OCI-LY7 (cell line): Measurements from ENCODE around the gene ARHGAP31. TPM values are rescaled to one million over a fixed set of nuclear protein-coding genes. Genes with fewer than 3 reads are reported as not detected.

Experiments
- BruUV-seq: library from RNA; stranded (reverse); fragments of 400-500 nt; replicated peaks from 2 replicates; lab custom pipeline; 2021; lab: Mats Ljungman, UMichigan
- CTCF ChIA-PET: fragments of 300-600 bp; sonication (Branson Sonifier 250); formaldehyde crosslinking; loops from one replicate; lab custom pipeline; 2022; ENCODE audit warnings: antibody characterized with exemption; ENCODE audit not compliant: unreplicated experiment; lab: Charles Lee
- POLR2A ChIA-PET: fragments of 300-600 bp; sonication (Branson Sonifier 250); formaldehyde crosslinking; loops from one replicate; lab custom pipeline; 2022; ENCODE audit warnings: antibody characterized with exemption; lab: Charles Lee
- DNase-seq: peaks from one replicate; pipeline ENCODE4 v3.0.0-alpha.2; 2015; ENCODE audit warnings: low spot score
- H2AFZ ChIP-seq: fragments of 200-600 bp; sonication (generic), shearing (Covaris generic); 2 replicates; pipeline ENCODE4 v1.6.1; 2014; ENCODE audit warnings: mild to moderate bottlenecking, antibody characterized with exemption, low read length, moderate library complexity
- H3K27ac ChIP-seq: fragments of 200-600 bp; sonication (generic); 2 replicates; pipeline ENCODE4 v1.5.1; 2014; ENCODE audit warnings: mixed run types, low read depth, mild to moderate bottlenecking, moderate library complexity, low read length, inconsistent platforms; ENCODE audit not compliant: poor library complexity, severe bottlenecking
- H3K36me3 ChIP-seq: fragments of 200-600 bp; sonication (generic); 2 replicates; pipeline ENCODE4 v1.6.1; 2014; ENCODE audit warnings: mild to moderate bottlenecking, antibody characterized with exemption, low read length, moderate library complexity, mixed read lengths; ENCODE audit not compliant: insufficient read depth
- H3K4me1 ChIP-seq: fragments of 200-600 bp; sonication (generic); 2 replicates; pipeline ENCODE4 v1.5.1; 2014; ENCODE audit warnings: mild to moderate bottlenecking, low read length; ENCODE audit not compliant: insufficient read depth, poor library complexity, severe bottlenecking
- H3K4me2 ChIP-seq: fragments of 200-600 bp; sonication (generic); 2 replicates; pipeline ENCODE4 v1.6.1; 2014; ENCODE audit warnings: mild to moderate bottlenecking, low read length
- H3K4me3 ChIP-seq: fragments of 200-600 bp; sonication (generic); 2 replicates; pipeline ENCODE4 v1.5.1; 2014; ENCODE audit warnings: mild to moderate bottlenecking, low read depth, low read length; ENCODE audit not compliant: poor library complexity, severe bottlenecking
- H3K79me2 ChIP-seq: fragments of 200-600 bp; sonication (generic); 2 replicates; pipeline ENCODE4 v1.6.1; 2016; ENCODE audit warnings: low read depth, mild to moderate bottlenecking, low read length, moderate library complexity, mixed read lengths; ENCODE audit not compliant: insufficient read depth
- H3K9me2 ChIP-seq: fragments of 200-600 bp; sonication (generic); 2 replicates; pipeline ENCODE4 v1.6.1; 2016; ENCODE audit warnings: mild to moderate bottlenecking, low read length, mixed read lengths; ENCODE audit not compliant: insufficient read depth
- H3K9me3 ChIP-seq: fragments of 200-600 bp; sonication (generic); 2 replicates; pipeline ENCODE4 v1.6.1; 2014; ENCODE audit warnings: mild to moderate bottlenecking, mixed run types, low read length, mixed read lengths
- H4K20me1 ChIP-seq: fragments of 200-600 bp; sonication (generic); 2 replicates; pipeline ENCODE4 v1.6.1; 2014; ENCODE audit warnings: mild to moderate bottlenecking, antibody characterized with exemption, low read length, moderate library complexity, mixed read lengths; ENCODE audit not compliant: insufficient read depth
- EZH2phosphoT487 ChIP-seq: fragments of 200-600 bp; sonication (generic); IDR thresholded peaks from 2 replicates; pipeline ENCODE4 v1.6.1; 2018; ENCODE audit warnings: low read depth, borderline replicate concordance, mild to moderate bottlenecking, mixed run types, antibody characterized with exemption, low read length, moderate library complexity, mixed read lengths
- intact Hi-C: fragments of 100-400 bp; cut with micrococcal nuclease; formaldehyde crosslinking; loops from one replicate; pipeline ENCODE4 v1.10.0; 2022; ENCODE audit not compliant: unreplicated experiment
- total RNA-seq, 2 experiments: library from RNA; depleted of rRNA in 1 of 2; stranded (reverse); fragments of >200 nt in 1 of 2; shearing (Covaris generic) in 1 of 2; gene quantifications; 2 replicates each; pipeline ENCODE4 v1.2.3, GENCODE V29; 2014 to 2022
- TF ChIP-seq, protein P1 (sequence below): fragments of 200-600 bp; sonication (generic); conservative IDR thresholded peaks from 2 replicates; pipeline ENCODE4 v1.5.1; 2014; ENCODE audit warnings: mild to moderate bottlenecking, antibody characterized with exemption, low read length, moderate library complexity, mixed read lengths

ARHGAP31 gene
- total RNA-seq, 2 experiments from 2014 or later: 2.8 to 4.1 TPM

DNA sequence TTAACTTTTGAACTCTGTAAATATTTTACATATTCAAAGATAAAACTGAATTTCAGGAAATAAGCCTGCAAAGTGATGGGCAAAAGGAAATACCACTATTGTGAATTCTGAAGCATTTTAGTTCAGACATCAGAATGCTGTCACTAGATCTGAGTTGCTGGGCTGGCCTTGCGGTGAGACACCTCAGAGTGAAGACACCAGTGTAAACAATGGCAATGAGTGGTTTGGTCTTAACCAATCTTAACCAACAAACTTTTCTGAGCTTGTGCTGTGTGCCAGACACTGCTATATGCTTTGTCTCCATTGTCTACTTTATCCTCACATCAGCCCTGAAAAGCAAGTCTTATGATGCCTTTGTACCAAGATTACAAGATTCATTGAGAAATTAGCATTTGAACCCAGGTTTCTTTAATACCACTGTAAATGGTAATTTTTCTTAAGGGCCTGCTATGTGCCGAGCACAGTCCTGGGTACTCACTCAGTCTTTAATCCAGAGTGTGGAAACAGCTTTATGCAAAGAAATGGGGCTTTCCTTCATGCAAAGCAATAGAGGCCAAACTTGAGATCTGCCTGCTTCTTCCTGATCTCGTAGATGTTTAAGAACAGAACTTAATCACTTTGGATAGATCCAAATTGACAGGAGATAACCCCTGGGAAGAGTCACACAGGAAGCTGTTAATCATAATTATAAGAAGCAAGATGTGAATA, 114.2 kb downstream of the ARHGAP31 start:
- ChIA-PET CTCF (no interaction called here), POLR2A (interaction anchor here (0.5 to 1.4 kb wide), 3 partner anchors 9 to 149 kb away, joined by 3 to 5 read pairs (median 4); no protein-coding TSS in a partner anchor)
- Histone ChIP-seq H3K4me1 (peaks cover 22% of the 10 kb centered on the region), H3K4me3 (no peak overlapping the region), H3K9me2 (no peaks in the 10 kb centered on the region), H3K36me3 (no peaks in the 10 kb centered on the region), H3K27ac (no peak overlapping the region), H3K79me2 (no peaks in the 10 kb centered on the region), H3K9me3 (no peaks in the 10 kb centered on the region), H4K20me1 (no peaks in the 10 kb centered on the region), H3K4me2 (peak overlapping the region; percentile 5; the same call in 1 of the 2 replicates), H2AFZ (peak overlapping the region; percentile 13; the same call in 1 of the 2 replicates)
- no TSS peak for BruUV-seq
- DNase-seq: no peak
- TF ChIP-seq, protein P1, sequence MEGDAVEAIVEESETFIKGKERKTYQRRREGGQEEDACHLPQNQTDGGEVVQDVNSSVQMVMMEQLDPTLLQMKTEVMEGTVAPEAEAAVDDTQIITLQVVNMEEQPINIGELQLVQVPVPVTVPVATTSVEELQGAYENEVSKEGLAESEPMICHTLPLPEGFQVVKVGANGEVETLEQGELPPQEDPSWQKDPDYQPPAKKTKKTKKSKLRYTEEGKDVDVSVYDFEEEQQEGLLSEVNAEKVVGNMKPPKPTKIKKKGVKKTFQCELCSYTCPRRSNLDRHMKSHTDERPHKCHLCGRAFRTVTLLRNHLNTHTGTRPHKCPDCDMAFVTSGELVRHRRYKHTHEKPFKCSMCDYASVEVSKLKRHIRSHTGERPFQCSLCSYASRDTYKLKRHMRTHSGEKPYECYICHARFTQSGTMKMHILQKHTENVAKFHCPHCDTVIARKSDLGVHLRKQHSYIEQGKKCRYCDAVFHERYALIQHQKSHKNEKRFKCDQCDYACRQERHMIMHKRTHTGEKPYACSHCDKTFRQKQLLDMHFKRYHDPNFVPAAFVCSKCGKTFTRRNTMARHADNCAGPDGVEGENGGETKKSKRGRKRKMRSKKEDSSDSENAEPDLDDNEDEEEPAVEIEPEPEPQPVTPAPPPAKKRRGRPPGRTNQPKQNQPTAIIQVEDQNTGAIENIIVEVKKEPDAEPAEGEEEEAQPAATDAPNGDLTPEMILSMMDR: no peak
- TF ChIP-seq EZH2phosphoT487: no peak
- intact Hi-C loops: no loop called here

DNA sequence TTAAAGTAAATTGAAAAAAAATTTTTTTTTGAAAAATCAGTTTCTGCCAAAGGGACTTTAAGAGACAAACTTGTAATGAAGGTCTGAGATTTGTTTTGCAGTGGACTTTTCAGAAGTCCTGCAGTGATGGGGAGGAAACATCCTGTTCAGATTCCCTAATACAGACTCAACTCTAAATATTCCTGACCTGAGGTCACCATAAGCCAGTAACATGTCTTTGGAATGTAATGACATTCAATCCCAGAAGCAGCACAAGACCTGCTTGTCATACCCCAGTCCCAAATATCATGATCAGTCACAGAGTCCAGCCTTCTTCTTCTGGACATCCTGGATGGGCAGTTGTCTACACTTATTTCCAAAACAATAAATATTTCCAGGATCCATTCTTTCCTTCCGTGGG, 115.7 kb downstream of the ARHGAP31 start:
- TF ChIP-seq, protein P1: no peak
- no peak for TF ChIP-seq EZH2phosphoT487
- H2AFZ ChIP-seq: no peak overlapping the region
- BruUV-seq: no TSS peak
- no peaks in the 10 kb centered on the region for H4K20me1 ChIP-seq
- H3K4me2 ChIP-seq: no peak overlapping the region
- no peak overlapping the region for H3K4me3 ChIP-seq
- no peak for DNase-seq
- H3K9me3 ChIP-seq: no peaks in the 10 kb centered on the region
- intact Hi-C loops: no loop called here
- H3K36me3 ChIP-seq: no peaks in the 10 kb centered on the region
- H3K9me2 ChIP-seq: no peaks in the 10 kb centered on the region
- ChIA-PET POLR2A (no interaction called here), CTCF (no interaction called here)
- H3K79me2 ChIP-seq: no peaks in the 10 kb centered on the region
- no peak overlapping the region for H3K27ac ChIP-seq
- peaks cover 11% of the 10 kb centered on the region for H3K4me1 ChIP-seq

DNA sequence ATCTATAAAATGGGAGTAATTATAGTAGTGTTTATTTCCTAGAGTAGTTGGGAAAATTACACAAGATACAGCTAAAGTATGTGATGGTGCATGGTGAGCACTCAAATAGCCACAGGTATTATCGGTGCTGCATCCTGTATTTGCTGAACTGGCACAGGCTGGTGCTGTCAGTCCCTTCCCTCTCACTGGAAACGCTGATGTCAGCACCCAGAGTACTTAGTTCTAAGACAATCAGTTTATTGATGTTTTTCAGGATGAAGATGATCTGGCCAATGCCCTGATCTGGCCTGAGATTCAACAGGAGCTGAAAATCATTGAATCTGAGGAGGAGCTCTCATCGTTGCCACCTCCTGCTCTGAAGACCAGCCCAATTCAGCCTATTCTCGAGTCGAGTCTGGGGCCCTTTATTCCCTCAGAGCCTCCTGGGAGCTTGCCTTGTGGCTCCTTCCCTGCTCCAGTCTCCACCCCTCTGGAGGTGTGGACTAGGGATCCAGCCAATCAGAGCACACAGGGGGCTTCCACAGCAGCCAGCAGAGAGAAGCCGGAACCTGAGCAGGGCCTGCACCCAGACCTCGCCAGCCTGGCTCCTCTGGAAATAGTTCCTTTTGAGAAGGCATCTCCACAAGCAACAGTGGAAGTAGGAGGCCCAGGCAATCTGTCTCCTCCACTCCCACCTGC, 119.6 kb downstream of the ARHGAP31 start:
- intact Hi-C loops: no loop called here
- Histone ChIP-seq H3K4me3 (no peak overlapping the region), H4K20me1 (no peaks in the 10 kb centered on the region), H3K9me3 (no peaks in the 10 kb centered on the region), H3K36me3 (no peaks in the 10 kb centered on the region), H3K4me1 (peaks cover 2% of the 10 kb centered on the region), H3K9me2 (no peaks in the 10 kb centered on the region), H3K27ac (no peak overlapping the region), H2AFZ (no peak overlapping the region), H3K79me2 (no peaks in the 10 kb centered on the region), H3K4me2 (no peak overlapping the region)
- no peak for DNase-seq
- ChIA-PET POLR2A (no interaction called here), CTCF (no interaction called here)
- TF ChIP-seq, protein P1: no peak
- no peak for TF ChIP-seq EZH2phosphoT487
- no TSS peak for BruUV-seq
